ENCODE data around the gene DLGAP1. TPM values are rescaled to one million over a fixed set of nuclear protein-coding genes. Genes with fewer than 3 reads are reported as not detected.

Gene DLGAP1
- total and polyA plus RNA-seq, 2 donors (not counting 1 experiment from before 2014, with no cell fraction given) = 0.07 to 0.61 TPM

DNA sequence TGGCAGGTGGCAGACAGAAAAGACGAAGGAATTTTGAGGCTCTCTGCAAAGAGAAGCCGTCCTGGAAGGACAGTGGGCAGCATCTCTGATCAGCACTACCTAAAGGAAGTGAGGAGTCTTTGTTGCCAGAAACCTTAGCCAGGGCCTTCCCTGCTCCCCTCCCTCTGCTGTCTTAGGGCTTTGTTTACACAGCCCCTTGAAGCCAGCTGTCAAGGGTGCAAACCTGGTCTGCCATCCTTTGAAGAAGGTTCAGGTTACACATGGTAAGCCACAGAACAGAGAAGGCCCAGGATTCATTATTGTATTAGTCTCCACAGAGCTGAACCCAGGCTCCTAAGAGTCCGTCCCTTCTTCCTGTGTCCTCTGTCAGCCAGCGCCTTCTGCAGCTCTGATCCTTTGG, 648.5 kb downstream of the DLGAP1 start:
- no peak overlapping the region for H3K9ac ChIP-seq (ENCODE audit: low read length)
- H3K27ac ChIP-seq (ENCODE audit: low read length in 2 of 2) = no peak overlapping the region
- H3K4me3 ChIP-seq (ENCODE audit: control extremely low read depth in 1 of 5, extremely low read depth in 1 of 5, insufficient read depth in 1 of 5, low read depth in 2 of 5, low read length in 4 of 5) = no peak overlapping the region
- H3K27ac Mint-ChIP-seq = no peak overlapping the region
- H3K4me1 ChIP-seq (ENCODE audit: control insufficient read depth in 2 of 2, insufficient read depth in 2 of 2, low read length in 2 of 2) = no peaks in the 10 kb centered on the region
- WGBS (ENCODE audit: insufficient coverage) = 90% methylated on average over 4 of the region's 4 CpGs
- POLR2A ChIA-PET = no interaction called here
- no peaks in the 10 kb centered on the region for H3K9me3 Mint-ChIP-seq (ENCODE audit: insufficient read depth)
- no peaks in the 10 kb centered on the region for H3K36me3 ChIP-seq (replicated peaks in 1 of 2; ENCODE audit: control extremely low read depth in 1 of 2, control insufficient read depth in 1 of 2, extremely low read depth in 1 of 2, insufficient read depth in 2 of 2, low read length in 1 of 2)
- no peak overlapping the region for H3K4me2 ChIP-seq (replicated peaks; ENCODE audit: low read depth, low read length, poor library complexity, severe bottlenecking)
- intact Hi-C loops (cut with micrococcal nuclease) = no loop called here
- DNase-seq = no peak
- no peaks in the 10 kb centered on the region for H3K4me1 Mint-ChIP-seq
- TF ChIP-seq, protein P1, sequence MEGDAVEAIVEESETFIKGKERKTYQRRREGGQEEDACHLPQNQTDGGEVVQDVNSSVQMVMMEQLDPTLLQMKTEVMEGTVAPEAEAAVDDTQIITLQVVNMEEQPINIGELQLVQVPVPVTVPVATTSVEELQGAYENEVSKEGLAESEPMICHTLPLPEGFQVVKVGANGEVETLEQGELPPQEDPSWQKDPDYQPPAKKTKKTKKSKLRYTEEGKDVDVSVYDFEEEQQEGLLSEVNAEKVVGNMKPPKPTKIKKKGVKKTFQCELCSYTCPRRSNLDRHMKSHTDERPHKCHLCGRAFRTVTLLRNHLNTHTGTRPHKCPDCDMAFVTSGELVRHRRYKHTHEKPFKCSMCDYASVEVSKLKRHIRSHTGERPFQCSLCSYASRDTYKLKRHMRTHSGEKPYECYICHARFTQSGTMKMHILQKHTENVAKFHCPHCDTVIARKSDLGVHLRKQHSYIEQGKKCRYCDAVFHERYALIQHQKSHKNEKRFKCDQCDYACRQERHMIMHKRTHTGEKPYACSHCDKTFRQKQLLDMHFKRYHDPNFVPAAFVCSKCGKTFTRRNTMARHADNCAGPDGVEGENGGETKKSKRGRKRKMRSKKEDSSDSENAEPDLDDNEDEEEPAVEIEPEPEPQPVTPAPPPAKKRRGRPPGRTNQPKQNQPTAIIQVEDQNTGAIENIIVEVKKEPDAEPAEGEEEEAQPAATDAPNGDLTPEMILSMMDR (IDR thresholded peaks at IDR 0.05) = no peak
- no peak for TF ChIP-seq EZH2 (IDR thresholded peaks at IDR 0.05; ENCODE audit: borderline replicate concordance, insufficient read depth, low read depth, low read length, poor library complexity, severe bottlenecking)
- no peak overlapping the region for H3K4me3 Mint-ChIP-seq
- no peaks in the 10 kb centered on the region for H3K27me3 ChIP-seq (replicated peaks in 1 of 4; ENCODE audit: control extremely low read depth in 1 of 4, control insufficient read depth in 3 of 4, insufficient read depth in 4 of 4, low read length in 3 of 4)
- CTCF ChIA-PET = no interaction called here
- no peak overlapping the region for H2AFZ ChIP-seq (ENCODE audit: insufficient read depth, low read depth, low read length, poor library complexity, severe bottlenecking)
- H3K27me3 Mint-ChIP-seq = peaks cover 3% of the 10 kb centered on the region
- no peaks in the 10 kb centered on the region for H3K9me3 ChIP-seq (ENCODE audit: control extremely low read depth in 1 of 3, control insufficient read depth in 2 of 3, insufficient read depth in 1 of 3, low read length in 2 of 3)
- H4K20me1 ChIP-seq (ENCODE audit: control insufficient read depth, insufficient read depth, low read length, poor library complexity, severe bottlenecking) = no peaks in the 10 kb centered on the region
- H3K79me2 ChIP-seq (ENCODE audit: control insufficient read depth, insufficient read depth, low read length) = no peaks in the 10 kb centered on the region
- no peak for ATAC-seq (ENCODE audit: low read depth)

DNA sequence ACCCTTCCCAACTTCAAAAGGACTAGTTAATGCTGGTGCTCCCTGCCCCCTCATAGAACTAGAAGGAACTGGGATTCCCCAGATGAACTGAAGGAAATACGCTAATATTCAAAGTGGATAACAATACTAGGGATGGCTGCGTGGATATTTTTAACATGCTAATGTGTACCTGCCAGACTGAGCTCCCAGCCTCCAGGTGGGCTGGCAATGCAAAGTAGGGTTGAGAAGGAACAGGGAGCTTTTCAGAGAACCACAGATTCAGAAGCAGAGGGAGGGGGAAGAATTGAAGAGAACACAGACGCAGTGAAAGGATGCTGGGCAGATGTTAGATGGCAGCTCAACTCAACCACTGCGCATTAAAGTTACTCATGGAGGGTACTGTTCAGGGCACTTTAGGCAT, 650.8 kb downstream of the DLGAP1 start:
- H2AFZ ChIP-seq (ENCODE audit: insufficient read depth, low read depth, low read length, poor library complexity, severe bottlenecking) = no peak overlapping the region
- H3K9me3 ChIP-seq (ENCODE audit: control extremely low read depth in 1 of 3, control insufficient read depth in 2 of 3, insufficient read depth in 1 of 3, low read length in 2 of 3) = no peaks in the 10 kb centered on the region
- no peaks in the 10 kb centered on the region for H3K27me3 ChIP-seq (replicated peaks in 1 of 4; ENCODE audit: control extremely low read depth in 1 of 4, control insufficient read depth in 3 of 4, insufficient read depth in 4 of 4, low read length in 3 of 4)
- intact Hi-C loops (cut with micrococcal nuclease) = no loop called here
- H3K4me1 ChIP-seq (ENCODE audit: control insufficient read depth in 2 of 2, insufficient read depth in 2 of 2, low read length in 2 of 2) = no peaks in the 10 kb centered on the region
- no peak overlapping the region for H3K4me3 ChIP-seq (ENCODE audit: control extremely low read depth in 1 of 5, extremely low read depth in 1 of 5, insufficient read depth in 1 of 5, low read depth in 2 of 5, low read length in 4 of 5)
- H3K27ac Mint-ChIP-seq = no peak overlapping the region
- WGBS (ENCODE audit: insufficient coverage) = 100% methylated on average over 3 of the region's 4 CpGs
- no peaks in the 10 kb centered on the region for H3K27me3 Mint-ChIP-seq
- no peaks in the 10 kb centered on the region for H3K9me3 Mint-ChIP-seq (ENCODE audit: insufficient read depth)
- H3K79me2 ChIP-seq (ENCODE audit: control insufficient read depth, insufficient read depth, low read length) = no peaks in the 10 kb centered on the region
- H4K20me1 ChIP-seq (ENCODE audit: control insufficient read depth, insufficient read depth, low read length, poor library complexity, severe bottlenecking) = no peaks in the 10 kb centered on the region
- ATAC-seq (ENCODE audit: low read depth) = no peak
- no peak overlapping the region for H3K9ac ChIP-seq (ENCODE audit: low read length)
- H3K4me1 Mint-ChIP-seq = no peaks in the 10 kb centered on the region
- H3K4me3 Mint-ChIP-seq = no peak overlapping the region
- no peak for TF ChIP-seq EZH2 (IDR thresholded peaks at IDR 0.05; ENCODE audit: borderline replicate concordance, insufficient read depth, low read depth, low read length, poor library complexity, severe bottlenecking)
- TF ChIP-seq, protein P1 (IDR thresholded peaks at IDR 0.05) = no peak
- CTCF ChIA-PET = no interaction called here
- no peak overlapping the region for H3K27ac ChIP-seq (ENCODE audit: low read length in 2 of 2)
- H3K36me3 ChIP-seq (replicated peaks in 1 of 2; ENCODE audit: control extremely low read depth in 1 of 2, control insufficient read depth in 1 of 2, extremely low read depth in 1 of 2, insufficient read depth in 2 of 2, low read length in 1 of 2) = no peaks in the 10 kb centered on the region
- POLR2A ChIA-PET = no interaction called here
- H3K4me2 ChIP-seq (replicated peaks; ENCODE audit: low read depth, low read length, poor library complexity, severe bottlenecking) = no peak overlapping the region
- DNase-seq = no peak
